Stomach (tissue), 4 donors: ENCODE measurements around the gene DAB1.

Experiments used
- CTCF ChIP-seq, 7 experiments: fragments of 450-650 bp in 4 of 7; fragments of 200-600 bp in 3 of 7; sonication (generic) in 3 of 7; IDR thresholded peaks; one replicate each; pipeline ENCODE4 v1.5.1; 2016 to 2019; ENCODE audit warnings: antibody characterized with exemption in 7 of 7, control low read depth in 2 of 7, mild to moderate bottlenecking in 1 of 7
- EP300 ChIP-seq: sonication (generic); formaldehyde crosslinking; IDR thresholded peaks from one replicate; pipeline ENCODE4 v1.6.1; 2017; ENCODE audit warnings: antibody characterized with exemption
- POLR2A ChIP-seq, 4 donors: fragments of 450-650 bp; IDR thresholded peaks; one replicate each; pipeline ENCODE4 v1.6.1; 2016; ENCODE audit warnings: antibody characterized with exemption in 4 of 4, control low read depth in 2 of 4, mild to moderate bottlenecking in 1 of 4, moderate library complexity in 1 of 4
- POLR2AphosphoS5 ChIP-seq, 3 donors: sonication (generic); formaldehyde crosslinking; IDR thresholded peaks; one replicate each; pipeline ENCODE4 v1.6.1; 2016; ENCODE audit warnings: antibody characterized with exemption in 3 of 3

DNA sequence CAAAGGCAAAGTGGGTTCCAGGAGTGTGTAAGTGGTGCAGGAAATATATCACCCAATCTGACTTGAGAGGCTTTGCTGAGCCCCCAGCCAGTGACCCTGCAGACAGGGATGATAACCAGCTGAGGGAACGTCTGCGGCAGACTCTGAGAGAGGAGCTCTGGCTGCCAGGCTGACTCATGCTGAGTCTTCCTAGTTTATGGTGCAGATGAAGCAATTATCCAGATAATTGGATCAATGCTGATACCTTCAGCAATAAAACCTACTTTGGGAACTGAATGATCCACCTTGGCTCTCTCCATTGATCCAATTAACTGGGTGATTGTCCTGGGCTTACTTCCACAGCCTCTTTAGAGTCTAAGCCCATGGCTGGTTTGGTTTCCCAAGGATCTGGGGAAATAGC, 465.3 kb downstream of the DAB1 start:
- TF ChIP-seq CTCF (IDR thresholded peaks at IDR 0.05) = no peak
- TF ChIP-seq POLR2AphosphoS5 (IDR thresholded peaks at IDR 0.05) = no peak
- TF ChIP-seq EP300 = no peak
- no peak for TF ChIP-seq POLR2A (IDR thresholded peaks at IDR 0.05)
